Kidney (tissue), 14 donors: ENCODE measurements around the gene SPAG6. TPM values are rescaled to one million over a fixed set of nuclear protein-coding genes. Genes with fewer than 3 reads are reported as not detected.

Experiments
- DNase-seq, 5 donors: peaks; one replicate each; pipeline ENCODE4 v3.0.0-alpha.2; 2013 to 2020
- FAIRE-seq: peaks from 2 replicates; lab custom pipeline; 2012; peaks lifted over from hg19 to GRCh38; lab: Jason Lieb, UNC
- H3K27ac ChIP-seq, 2 donors: one replicate each; pipeline ENCODE4 v1.7.0; 2013; ENCODE audit warnings: low read depth in 2 of 2, low read length in 2 of 2, inconsistent platforms in 1 of 2
- H3K27me3 ChIP-seq: one replicate; pipeline ENCODE4 v1.7.1; 2013; ENCODE audit warnings: low read length, inconsistent platforms; ENCODE audit not compliant: control insufficient read depth, insufficient read depth
- H3K36me3 ChIP-seq, 3 donors: one replicate each; pipeline versions ENCODE4 v1.7.0 to v1.7.1; 2013; ENCODE audit warnings: low read length in 3 of 3, control low read depth in 1 of 3, inconsistent platforms in 1 of 3; ENCODE audit not compliant: insufficient read depth in 3 of 3, control insufficient read depth in 2 of 3
- H3K4me1 ChIP-seq, 3 donors: one replicate each; pipeline versions ENCODE4 v1.7.0 to v1.7.1; 2013; ENCODE audit warnings: low read length in 3 of 3, inconsistent platforms in 1 of 3, low read depth in 1 of 3; ENCODE audit not compliant: control insufficient read depth in 2 of 3, insufficient read depth in 2 of 3
- H3K4me3 ChIP-seq, 3 donors: one replicate each; pipeline versions ENCODE4 v1.7.0 to v1.8.1; 2013; ENCODE audit warnings: low read length in 3 of 3, control low read depth in 1 of 3, inconsistent platforms in 1 of 3
- H3K9ac ChIP-seq, 3 donors: one replicate each; pipeline versions ENCODE4 v1.7.0 to v1.7.1; 2013; ENCODE audit warnings: low read length in 3 of 3, control low read depth in 1 of 3, inconsistent platforms in 1 of 3
- H3K9me3 ChIP-seq, 3 donors: one replicate each; pipeline versions ENCODE4 v1.7.0 to v1.7.1; 2013; ENCODE audit warnings: low read length in 3 of 3, control low read depth in 1 of 3, inconsistent platforms in 1 of 3; ENCODE audit not compliant: control insufficient read depth in 2 of 3, insufficient read depth in 1 of 3
- intact Hi-C: fragments of 100-400 bp; cut with DNase I; formaldehyde crosslinking; loops from one replicate; pipeline ENCODE4 v1.11.1; 2022
- polyA plus RNA-seq: library from polyadenylated mRNA; stranded (reverse); fragments of 350-450 nt; fragmentation: Illumina TruSeq; extraction: RNeasy Lipid Tissue Mini Kit (QIAGEN cat#74804); gene quantifications from one replicate; pipeline ENCODE4 v1.2.3, GENCODE V29; 2014; ENCODE audit warnings: low read depth, low replicate concordance; ENCODE audit not compliant: insufficient read depth
- total RNA-seq: library from RNA; stranded (reverse); fragmentation: NEBNext Ultra II Directional; extraction: Animal tissue kit (Norgen Biotek cat#: 25700); gene quantifications from one replicate; pipeline ENCODE4 v1.2.1, GENCODE V29; 2021
- TF ChIP-seq, protein P1 (sequence below): IDR thresholded peaks from 3 replicates; pipeline ENCODE4 v1.5.1; 2012; ENCODE audit warnings: mild to moderate bottlenecking, moderate library complexity, borderline replicate concordance; ENCODE audit not compliant: insufficient read depth; ENCODE audit errors: extremely low read depth
- donor health status: control.
- donor health status: control.
- donor health status: control.
- donor health status: control.
- donor health status: control.
- donor health status: DM: yes; HTN: yes; CAD: no.
- donor health status: Normal renal cell carcinoma (clear cell type).

SPAG6 gene
- total and polyA plus RNA-seq, 2 donors from 2014 or later = 0.30 to 8.4 TPM

DNA sequence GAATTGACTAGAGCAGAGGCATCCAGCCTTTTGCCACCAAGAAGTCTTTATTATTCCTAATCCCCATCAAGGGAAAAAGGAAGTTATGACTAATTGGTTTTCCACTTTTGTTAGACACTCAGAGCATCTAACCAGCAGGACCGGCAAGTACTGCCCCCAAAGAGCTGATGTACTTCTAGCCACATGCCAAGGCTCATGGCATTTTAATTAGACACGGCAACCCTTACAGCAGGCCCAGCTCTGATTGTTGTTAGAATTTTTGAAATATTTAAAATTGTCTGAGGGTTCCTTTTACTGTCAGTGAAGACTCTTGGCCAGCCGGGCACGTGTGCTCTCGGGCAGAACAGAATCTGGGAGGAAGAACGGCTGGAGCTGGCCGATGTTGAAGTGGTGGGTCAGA is 114.8 kb downstream of the SPAG6 start:
- H3K4me3 ChIP-seq = no peak overlapping the region
- TF ChIP-seq, protein P1, sequence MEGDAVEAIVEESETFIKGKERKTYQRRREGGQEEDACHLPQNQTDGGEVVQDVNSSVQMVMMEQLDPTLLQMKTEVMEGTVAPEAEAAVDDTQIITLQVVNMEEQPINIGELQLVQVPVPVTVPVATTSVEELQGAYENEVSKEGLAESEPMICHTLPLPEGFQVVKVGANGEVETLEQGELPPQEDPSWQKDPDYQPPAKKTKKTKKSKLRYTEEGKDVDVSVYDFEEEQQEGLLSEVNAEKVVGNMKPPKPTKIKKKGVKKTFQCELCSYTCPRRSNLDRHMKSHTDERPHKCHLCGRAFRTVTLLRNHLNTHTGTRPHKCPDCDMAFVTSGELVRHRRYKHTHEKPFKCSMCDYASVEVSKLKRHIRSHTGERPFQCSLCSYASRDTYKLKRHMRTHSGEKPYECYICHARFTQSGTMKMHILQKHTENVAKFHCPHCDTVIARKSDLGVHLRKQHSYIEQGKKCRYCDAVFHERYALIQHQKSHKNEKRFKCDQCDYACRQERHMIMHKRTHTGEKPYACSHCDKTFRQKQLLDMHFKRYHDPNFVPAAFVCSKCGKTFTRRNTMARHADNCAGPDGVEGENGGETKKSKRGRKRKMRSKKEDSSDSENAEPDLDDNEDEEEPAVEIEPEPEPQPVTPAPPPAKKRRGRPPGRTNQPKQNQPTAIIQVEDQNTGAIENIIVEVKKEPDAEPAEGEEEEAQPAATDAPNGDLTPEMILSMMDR = no peak
- H3K9me3 ChIP-seq = no peaks in the 10 kb centered on the region
- no peak overlapping the region for H3K9ac ChIP-seq
- H3K27me3 ChIP-seq = no peaks in the 10 kb centered on the region
- H3K4me1 ChIP-seq = no peaks in the 10 kb centered on the region
- DNase-seq (no peak), FAIRE-seq (no peak)
- no peaks in the 10 kb centered on the region for H3K36me3 ChIP-seq
- intact Hi-C loops = no loop called here
- no peak overlapping the region for H3K27ac ChIP-seq

GRCh38 chr10:22460531-22461403 is 115.5 kb downstream of the SPAG6 start:
- FAIRE-seq (no peak), DNase-seq (no peak)
- H3K4me1 ChIP-seq = no peaks in the 10 kb centered on the region
- H3K9ac ChIP-seq = no peak overlapping the region
- no peak overlapping the region for H3K27ac ChIP-seq
- H3K27me3 ChIP-seq = no peaks in the 10 kb centered on the region
- H3K9me3 ChIP-seq = no peaks in the 10 kb centered on the region
- no peak overlapping the region for H3K4me3 ChIP-seq
- H3K36me3 ChIP-seq = no peaks in the 10 kb centered on the region
- intact Hi-C loops = no loop called here
- TF ChIP-seq, protein P1 = no peak

DNA sequence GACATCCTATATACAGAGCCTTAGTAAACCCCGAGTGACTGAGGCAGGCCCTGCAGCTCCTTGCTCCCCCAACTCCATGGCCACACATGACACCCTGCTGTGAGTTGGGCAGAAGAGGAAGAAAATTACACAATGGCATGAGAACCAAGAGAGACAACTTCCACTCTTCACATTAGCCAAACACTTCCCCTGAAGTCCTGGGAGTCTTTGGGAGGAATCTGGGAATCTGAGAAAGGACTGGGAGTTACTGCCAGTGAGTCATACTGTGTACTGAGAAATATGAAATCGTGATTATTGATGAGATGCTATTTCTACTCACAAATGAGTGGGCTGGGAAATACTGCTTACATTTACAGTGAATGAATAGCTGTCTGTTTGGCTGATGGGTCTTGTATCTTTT is 116.6 kb downstream of the SPAG6 start:
- no peaks in the 10 kb centered on the region for H3K4me1 ChIP-seq
- no peak for DNase-seq
- TF ChIP-seq, protein P1 = no peak
- FAIRE-seq = no peak
- intact Hi-C loops = no loop called here
- H3K27ac ChIP-seq = no peak overlapping the region
- H3K27me3 ChIP-seq = no peaks in the 10 kb centered on the region
- no peaks in the 10 kb centered on the region for H3K36me3 ChIP-seq
- H3K9ac ChIP-seq = no peak overlapping the region
- H3K4me3 ChIP-seq = no peak overlapping the region
- no peaks in the 10 kb centered on the region for H3K9me3 ChIP-seq
